Measurements from ENCODE around the gene SNAPIN. TPM values are rescaled to one million over a fixed set of nuclear protein-coding genes. Genes with fewer than 3 reads are reported as not detected.

SNAPIN gene
- total RNA-seq, 1 donor from 2014 or later: 23.6 TPM

- Mint-ChIP-seq H3K27me3 (ENCODE audit: unreplicated experiment) (peaks cover 14% of the 10 kb centered on the region), H3K9me3 (ENCODE audit: unreplicated experiment) (no peaks in the 10 kb centered on the region), H3K4me1 (ENCODE audit: unreplicated experiment) (peaks cover 47% of the 10 kb centered on the region), H3K4me3 (ENCODE audit: unreplicated experiment) (peak within 1 kb of the TSS; percentile 93), H3K27ac (ENCODE audit: unreplicated experiment) (peak within 1 kb of the TSS; percentile 93), H3K36me3 (ENCODE audit: low read depth, unreplicated experiment) (peaks cover 21% of the 10 kb centered on the region)
- no peak for TF ChIP-seq CTCF (IDR thresholded peaks at IDR 0.05; ENCODE audit: unreplicated experiment)
- peak; percentile 88 for DNase-seq (ENCODE audit: low spot score)
Observed at GRCh38 chr1:153626904-153627714, 31.4 kb upstream of the SNAPIN start, which contains the start of gene S100A13. TSS of gene S100A13 (minus strand) at chr1:153627505. CDS start at chr1:153626472, 1,033 bp downstream.

- Mint-ChIP-seq H3K27ac (ENCODE audit: unreplicated experiment) (peak within 1 kb of the TSS; percentile 93), H3K27me3 (ENCODE audit: unreplicated experiment) (peaks cover 17% of the 10 kb centered on the region), H3K4me1 (ENCODE audit: unreplicated experiment) (peaks cover 49% of the 10 kb centered on the region), H3K36me3 (ENCODE audit: low read depth, unreplicated experiment) (peaks cover 22% of the 10 kb centered on the region), H3K4me3 (ENCODE audit: unreplicated experiment) (peak within 1 kb of the TSS; percentile 93), H3K9me3 (ENCODE audit: unreplicated experiment) (peaks cover 3% of the 10 kb centered on the region)
- DNase-seq (ENCODE audit: low spot score): no peak
- TF ChIP-seq CTCF (IDR thresholded peaks at IDR 0.05; ENCODE audit: unreplicated experiment): peak; percentile 81
Observed at GRCh38 chr1:153627715-153628626, 30.5 kb upstream of the SNAPIN start, which contains the start of gene S100A1. TSS of gene S100A1 (plus strand) at chr1:153628434. CDS start at chr1:153630522, 2,088 bp downstream.

- no peak for DNase-seq (ENCODE audit: low spot score)
- Mint-ChIP-seq H3K27me3 (ENCODE audit: unreplicated experiment) (peaks cover 17% of the 10 kb centered on the region), H3K4me1 (ENCODE audit: unreplicated experiment) (peaks cover 48% of the 10 kb centered on the region), H3K9me3 (ENCODE audit: unreplicated experiment) (peaks cover 6% of the 10 kb centered on the region), H3K36me3 (ENCODE audit: low read depth, unreplicated experiment) (peaks cover 21% of the 10 kb centered on the region), H3K27ac (ENCODE audit: unreplicated experiment) (peak overlapping the region; percentile 61), H3K4me3 (ENCODE audit: unreplicated experiment) (no peak overlapping the region)
- no peak for TF ChIP-seq CTCF (IDR thresholded peaks at IDR 0.05; ENCODE audit: unreplicated experiment)
Observed at GRCh38 chr1:153628638-153629342, 29.7 kb upstream of the SNAPIN start.

- peaks cover 20% of the 10 kb centered on the region for H3K36me3 Mint-ChIP-seq (ENCODE audit: low read depth, unreplicated experiment)
- no peak overlapping the region for H3K27ac Mint-ChIP-seq (ENCODE audit: unreplicated experiment)
- H3K4me3 Mint-ChIP-seq (ENCODE audit: unreplicated experiment): no peak overlapping the region
- no peak for DNase-seq (ENCODE audit: low spot score)
- peaks cover 6% of the 10 kb centered on the region for H3K9me3 Mint-ChIP-seq (ENCODE audit: unreplicated experiment)
- H3K4me1 Mint-ChIP-seq (ENCODE audit: unreplicated experiment): peaks cover 44% of the 10 kb centered on the region
- peaks cover 19% of the 10 kb centered on the region for H3K27me3 Mint-ChIP-seq (ENCODE audit: unreplicated experiment)
- TF ChIP-seq CTCF (IDR thresholded peaks at IDR 0.05; ENCODE audit: unreplicated experiment): no peak
Observed at GRCh38 chr1:153629343-153629665, 29.2 kb upstream of the SNAPIN start.

Measured in endothelial cell (in vitro differentiated cells).